Adrenal gland (tissue), 12 donors: ENCODE results near the gene CAPN2. TPM values are rescaled to one million over a fixed set of nuclear protein-coding genes. Genes with fewer than 3 reads are reported as not detected.

ENCODE experiments used
- DNase-seq, 7 donors: peaks; one replicate each; pipeline ENCODE4 v3.0.0-alpha.2; 2019 to 2020
- H3K27ac ChIP-seq, 5 donors: fragments of 200-600 bp; sonication (generic) in 4 of 5; 1 replicate in 3 of 5; 2 replicates in 2 of 5; pipeline versions ENCODE4 v1.5.1 to v1.8.0; 2016 to 2020; ENCODE audit warnings: mild to moderate bottlenecking in 1 of 5
- H3K27me3 ChIP-seq: fragments of 200-600 bp; 2 replicates; pipeline ENCODE4 v1.8.0; 2021
- H3K36me3 ChIP-seq, 2 donors: fragments of 200-600 bp; replicated peaks in 1 of 2; 1 replicate in 1 of 2; 2 replicates in 1 of 2; pipeline versions ENCODE4 v1.5.1 to v1.8.0; 2018 to 2022
- H3K4me1 ChIP-seq, 2 donors: fragments of 200-600 bp; replicated peaks in 1 of 2; 1 replicate in 1 of 2; 2 replicates in 1 of 2; pipeline versions ENCODE4 v1.5.1 to v1.8.0; 2018 to 2021
- H3K4me3 ChIP-seq, 4 donors: fragments of 200-600 bp; sonication (generic) in 3 of 4; one replicate each; pipeline ENCODE4 v1.5.1; 2016 to 2018
- H3K9me3 ChIP-seq, 3 donors: fragments of 200-600 bp; sonication (generic) in 1 of 3; replicated peaks in 1 of 3; 1 replicate in 2 of 3; 2 replicates in 1 of 3; pipeline versions ENCODE4 v1.5.1 to v1.8.0; 2016 to 2021
- CTCF ChIP-seq, 6 experiments: fragments of 450-650 bp in 4 of 6; fragments of 200-600 bp in 2 of 6; sonication (generic) in 1 of 6; IDR thresholded peaks; 1 replicate in 5 of 6; 2 replicates in 1 of 6; pipeline versions ENCODE4 v1.5.1 to v1.8.0; 2016 to 2021; ENCODE audit warnings: antibody characterized with exemption in 6 of 6, mild to moderate bottlenecking in 2 of 6, moderate library complexity in 1 of 6
- POLR2A ChIP-seq, 2 donors: fragments of 450-650 bp; IDR thresholded peaks; one replicate each; pipeline ENCODE4 v1.6.1; 2017; ENCODE audit warnings: antibody characterized with exemption in 2 of 2, mild to moderate bottlenecking in 2 of 2, moderate library complexity in 1 of 2
- WGBS, 4 donors: extraction: QIAGEN DNeasy Blood & Tissue Kit in 2 of 4; methylation state at CpG; one replicate each; pipeline versions ENCODE4 v1.1.5 to v1.1.7; 2013 to 2017; 5-methylcytosine and 5-hydroxymethylcytosine counted together
- intact Hi-C, 2 donors: fragments of 100-400 bp; cut with DNase I; formaldehyde crosslinking; loops; one replicate each; pipeline versions ENCODE4 v1.14.1 to v1.15.0; 2022 to 2023
- polyA plus RNA-seq, 3 donors: library from polyadenylated mRNA; stranded (reverse); fragments of 200-250 nt in 2 of 3; fragments of 350-450 nt in 1 of 3; fragmentation: Illumina TruSeq in 1 of 3; extraction: RNeasy Lipid Tissue Mini Kit (QIAGEN cat#74804) in 1 of 3; gene quantifications; one replicate each; pipeline ENCODE4 v1.2.3, GENCODE V29; 2013 to 2014
- total RNA-seq, 9 donors: library from RNA; depleted of rRNA in 4 of 9; stranded (reverse); fragments of >200 nt in 4 of 9; fragments of 120-200 nt in 1 of 9; fragmentation: NEBNext Ultra II Directional in 1 of 9; extraction: Animal tissue kit (Norgen Biotek cat#: 25700) in 1 of 9; gene quantifications; one replicate each; pipeline versions ENCODE4 v1.1.0 to v1.2.4, GENCODE V29; 2013 to 2023
- donor health status: healthy with polysubstance abuse.
- donor health status: Bipolar disorder and iron deficiency.
- donor health status: DM: yes; HTN: yes; CAD: no.
- donor health status: DM: no; HTN: no; CAD: no.
- donor health status: DM: no; HTN: no; CAD: no.
- donor health status: DM: yes; HTN: yes; CAD: no.

The CAPN2 gene
- total and polyA plus RNA-seq, 12 donors = 110 to 366 (median 199) TPM

DNA sequence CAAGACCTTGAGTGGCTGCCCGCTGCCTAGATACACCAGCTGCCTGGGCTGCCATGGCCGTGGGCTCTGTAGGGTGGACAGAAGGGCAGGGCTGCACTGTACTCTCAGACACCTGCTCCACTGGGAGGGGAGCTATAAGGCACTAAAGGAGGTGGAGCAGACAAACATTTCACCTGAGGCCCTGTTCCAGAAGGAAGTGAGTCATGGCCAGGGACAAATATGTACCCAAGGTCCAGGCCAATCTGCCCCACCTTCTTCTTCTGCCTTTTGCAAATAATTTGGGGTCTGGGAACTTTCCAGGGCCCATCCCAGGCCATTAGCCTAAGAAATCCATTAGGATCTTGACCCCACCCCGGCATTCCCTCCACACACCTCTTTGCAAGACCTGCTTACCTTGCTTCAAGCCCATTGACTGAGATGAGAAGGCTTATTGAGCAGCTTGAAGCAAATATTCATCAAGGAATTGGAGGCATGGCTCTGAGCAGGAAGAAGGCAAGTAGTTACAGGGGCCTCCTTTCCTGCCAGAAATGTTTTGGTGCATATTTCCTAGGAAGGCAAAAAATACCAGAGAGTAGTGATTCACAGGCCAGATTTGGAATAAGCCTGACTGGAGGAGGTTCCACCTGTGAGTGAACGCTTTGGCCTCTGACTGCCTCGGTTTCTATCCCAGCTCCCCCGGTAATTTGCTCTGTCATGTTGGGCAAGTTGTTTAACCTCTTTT is 46.6 kb upstream of the CAPN2 start, which contains the start of gene CAPN8:
CAPN8 (minus strand) TSS at position 110 of the 721 bp plus-strand sequence; CDS start at position 55, 55 bp downstream.
- Histone ChIP-seq H3K36me3 (no peaks in the 10 kb centered on the region), H3K27ac (no peak within 1 kb of the TSS), H3K4me3 (no peak within 1 kb of the TSS), H3K27me3 (no peaks in the 10 kb centered on the region), H3K9me3 (no peaks in the 10 kb centered on the region), H3K4me1 (no peaks in the 10 kb centered on the region)
- WGBS, 4 donors = 66 to 78% (median 73%) methylated on average over 4 to 6 of the region's 6 CpGs
- TF ChIP-seq CTCF (IDR thresholded peaks at IDR 0.05) = no peak
- no peak for TF ChIP-seq POLR2A (IDR thresholded peaks at IDR 0.05)
- intact Hi-C loops = no loop called here
- no peak for DNase-seq

DNA sequence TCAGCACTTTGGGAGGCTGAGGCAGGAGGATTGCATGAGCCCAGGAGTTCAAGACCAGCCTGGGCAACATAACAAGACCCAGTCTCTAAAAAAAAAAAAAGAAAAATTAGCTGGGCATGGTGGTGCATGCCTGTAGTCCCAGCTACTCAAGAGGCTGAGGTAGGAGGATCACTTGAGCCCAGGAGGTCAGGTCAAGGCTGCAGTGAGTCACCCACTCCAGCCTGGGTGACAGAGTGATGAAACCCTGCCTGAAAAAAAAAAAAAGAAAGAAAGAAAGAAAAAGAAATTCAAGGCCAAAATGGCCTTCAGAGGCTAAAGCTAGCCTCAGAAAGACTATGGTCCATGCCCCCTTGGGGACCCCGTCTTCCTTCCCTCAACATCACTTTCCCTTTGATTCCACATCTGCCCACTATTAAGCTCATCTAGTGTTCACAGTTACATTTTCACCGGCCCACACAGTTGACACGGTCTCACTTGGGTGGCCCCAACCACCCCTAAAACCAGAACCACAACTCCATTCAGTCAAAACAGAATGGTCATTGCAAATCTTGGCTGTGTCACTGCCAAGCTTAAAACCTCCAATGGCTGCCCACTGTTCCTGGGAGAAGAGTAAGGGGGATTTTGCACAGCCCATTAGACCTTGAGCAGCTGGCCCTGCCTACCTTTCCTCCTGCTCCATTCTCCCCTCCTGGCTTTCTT is 44.7 kb upstream of the CAPN2 start:
- H3K36me3 ChIP-seq = no peaks in the 10 kb centered on the region
- H3K27ac ChIP-seq = no peak overlapping the region
- DNase-seq = peak in 1 of 7 donors; percentile 32
- no peak overlapping the region for H3K4me3 ChIP-seq
- no peaks in the 10 kb centered on the region for H3K27me3 ChIP-seq
- intact Hi-C loops = no loop called here
- H3K9me3 ChIP-seq = no peaks in the 10 kb centered on the region
- H3K4me1 ChIP-seq = no peaks in the 10 kb centered on the region
- 84 to 97% (median 88%) methylated on average over 3 of the region's 3 CpGs for WGBS, 4 donors
- no peak for TF ChIP-seq POLR2A (IDR thresholded peaks at IDR 0.05)
- TF ChIP-seq CTCF (IDR thresholded peaks at IDR 0.05) = no peak

DNA sequence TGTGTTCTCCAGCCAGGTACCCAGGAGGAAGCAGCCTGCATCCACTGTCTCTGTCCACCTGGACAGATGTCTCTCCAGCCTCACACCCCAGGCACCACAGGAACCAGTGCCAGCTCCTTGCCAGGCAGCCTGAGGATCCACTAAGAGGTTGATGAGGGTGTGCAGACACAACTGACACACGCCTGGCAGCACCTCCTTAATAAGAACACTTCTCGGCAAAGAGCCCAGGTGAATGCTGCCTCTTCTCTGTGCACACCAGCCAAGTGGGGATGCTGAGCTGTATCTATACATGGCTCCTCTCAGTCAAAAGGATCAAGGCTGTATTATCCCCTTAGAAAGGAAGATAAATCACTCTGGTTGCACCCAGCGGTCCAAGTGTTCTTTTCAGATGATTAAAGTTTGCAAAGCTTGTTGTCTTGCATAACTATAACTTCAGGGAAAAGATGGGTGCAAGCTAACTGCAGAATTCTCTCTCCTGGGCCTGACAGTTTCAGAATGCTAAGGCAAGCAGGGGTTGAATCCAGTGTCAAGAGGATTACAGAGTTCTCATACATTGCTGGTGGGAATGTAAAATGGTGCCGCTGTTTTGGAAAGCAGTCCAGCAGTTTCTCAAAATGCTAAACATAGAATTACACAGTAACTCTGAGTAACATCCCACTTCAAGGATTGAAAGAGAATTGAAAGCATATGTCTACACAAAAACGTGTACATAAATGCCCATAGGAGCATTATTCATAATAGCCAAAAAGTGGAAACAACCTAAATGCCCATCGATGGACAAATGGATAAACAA is 43.1 kb upstream of the CAPN2 start:
- H3K27me3 ChIP-seq = no peaks in the 10 kb centered on the region
- no peaks in the 10 kb centered on the region for H3K36me3 ChIP-seq
- H3K4me3 ChIP-seq = no peak overlapping the region
- TF ChIP-seq CTCF (IDR thresholded peaks at IDR 0.05) = no peak
- no peak for TF ChIP-seq POLR2A (IDR thresholded peaks at IDR 0.05)
- H3K9me3 ChIP-seq = peaks cover 0 to under 1% (median 0%) of the 10 kb centered on the region in 3 donors
- DNase-seq = no peak
- H3K4me1 ChIP-seq = no peaks in the 10 kb centered on the region
- WGBS, 4 donors = 68 to 83% (median 79%) methylated on average over 4 to 6 of the region's 6 CpGs
- H3K27ac ChIP-seq = no peak overlapping the region
- intact Hi-C loops = no loop called here
